K562 (cell line): ENCODE results near the gene PNISR. TPM values are rescaled to one million over a fixed set of nuclear protein-coding genes. Genes with fewer than 3 reads are reported as not detected.

Experiments used
- ATAC-seq: fragments of 200-7000 bp; cut with Tn5 transposase; 3 replicates; pipeline ENCODE4 v1.9.1; 2020; ENCODE audit warnings: moderate library complexity
- BruUV-seq: library from RNA; stranded (reverse); fragments of 400-500 nt; replicated peaks from 2 replicates; lab custom pipeline; 2021; lab: Mats Ljungman, UMichigan
- CTCF ChIA-PET: fragments of 300-600 bp; formaldehyde crosslinking; extraction: SDS; loops from one replicate; lab custom pipeline; 2021; ENCODE audit warnings: low intra/inter-chr PET ratio; lab: Yijun Ruan, JAX
- POLR2A ChIA-PET: fragments of 300-600, 350-650 bp; sonication (Branson Sonifier 250); formaldehyde crosslinking; extraction: SDS; loops from one replicate; lab custom pipeline; 2021; ENCODE audit warnings: antibody characterized with exemption, inconsistent platforms; lab: Yijun Ruan, JAX
- DNase-seq, 4 experiments: peaks; one replicate each; pipeline versions ENCODE4 v3.0.0 to v3.0.0-alpha.2; 2011 to 2018; ENCODE audit warnings: low spot score in 3 of 4, mixed read lengths in 3 of 4; ENCODE audit errors: extremely low read depth in 1 of 4
- FAIRE-seq: peaks from 2 replicates; lab custom pipeline; 2011; peaks lifted over from hg19 to GRCh38; lab: Jason Lieb, UNC
- H2AFZ ChIP-seq: 2 replicates; pipeline ENCODE4 v1.6.0; 2011; ENCODE audit warnings: low read depth, low read length, control low read depth, inconsistent platforms
- H3K27ac ChIP-seq: fragments of 200-600 bp; 3 replicates; pipeline ENCODE4 v1.8.0; 2011; ENCODE audit warnings: low read depth, mild to moderate bottlenecking, control low read depth, inconsistent platforms, low read length, moderate library complexity, mixed read lengths; ENCODE audit errors: extremely low read depth
- H3K27me3 ChIP-seq, 2 experiments: fragments of 300-600 bp in 1 of 2; 2 replicates in 1 of 2; 3 replicates in 1 of 2; pipeline versions ENCODE4 v1.6.0 to v1.8.0; 2011; ENCODE audit warnings: inconsistent platforms in 2 of 2, low read length in 2 of 2, mild to moderate bottlenecking in 1 of 2, mixed read lengths in 1 of 2, moderate library complexity in 1 of 2; ENCODE audit not compliant: control insufficient read depth in 2 of 2, insufficient read depth in 2 of 2
- H3K36me3 ChIP-seq: fragments of 300-600 bp; 3 replicates; pipeline ENCODE4 v1.8.0; 2011; ENCODE audit warnings: mild to moderate bottlenecking, low read length, inconsistent platforms; ENCODE audit not compliant: control insufficient read depth, insufficient read depth
- H3K4me1 ChIP-seq, 2 experiments: fragments of 200-600 bp in 1 of 2; replicated peaks in 1 of 2; 2 replicates in 1 of 2; 3 replicates in 1 of 2; pipeline versions ENCODE4 v1.5.1 to v1.8.0; 2011; ENCODE audit warnings: inconsistent platforms in 2 of 2, low read length in 2 of 2, mild to moderate bottlenecking in 1 of 2, mixed read lengths in 1 of 2, moderate library complexity in 1 of 2; ENCODE audit not compliant: control insufficient read depth in 2 of 2, insufficient read depth in 2 of 2
- H3K4me2 ChIP-seq: 2 replicates; pipeline ENCODE4 v1.6.1; 2011; ENCODE audit warnings: low read length, control low read depth, inconsistent platforms, mixed read lengths; ENCODE audit not compliant: insufficient read depth
- H3K4me3 ChIP-seq: fragments of 200-600 bp; sonication (generic), shearing (Covaris generic); 2 replicates; pipeline ENCODE4 v1.5.1; 2016; ENCODE audit warnings: control low read depth, inconsistent platforms
- H3K79me2 ChIP-seq: fragments of 200-600 bp; 3 replicates; pipeline ENCODE4 v1.8.0; 2011; ENCODE audit warnings: low read length, inconsistent platforms; ENCODE audit not compliant: control insufficient read depth, insufficient read depth
- H3K9ac ChIP-seq, 2 experiments: 2 replicates each; pipeline versions ENCODE4 v1.6.0 to v1.6.1; 2011; ENCODE audit warnings: low read depth in 2 of 2, low read length in 2 of 2, control low read depth in 1 of 2, inconsistent platforms in 1 of 2, mild to moderate bottlenecking in 1 of 2, mixed read lengths in 1 of 2; ENCODE audit not compliant: insufficient read depth in 1 of 2
- H3K9me1 ChIP-seq: one replicate; pipeline ENCODE4 v1.6.0; 2011; ENCODE audit warnings: inconsistent platforms, mild to moderate bottlenecking, low read length, moderate library complexity; ENCODE audit not compliant: control insufficient read depth, insufficient read depth
- H3K9me3 ChIP-seq: replicated peaks from 2 replicates; pipeline ENCODE4 v1.5.1; 2011; ENCODE audit warnings: low read depth, low read length, inconsistent platforms; ENCODE audit not compliant: control insufficient read depth, insufficient read depth
- H4K20me1 ChIP-seq: replicated peaks from 2 replicates; pipeline ENCODE4 v1.6.1; 2011; ENCODE audit warnings: low read length, inconsistent platforms, mixed read lengths; ENCODE audit not compliant: control insufficient read depth, insufficient read depth
- BHLHE40 ChIP-seq: IDR thresholded peaks from 2 replicates; pipeline ENCODE4 v1.6.1; 2011; ENCODE audit warnings: low read length, improper control_type of control experiment
- C11orf30 ChIP-seq: fragments of 450-650 bp; IDR thresholded peaks from 2 replicates; pipeline ENCODE4 v1.6.1; 2016; ENCODE audit warnings: low read depth, mild to moderate bottlenecking
- CHD4 ChIP-seq: fragments of 200-600 bp; sonication (generic); IDR thresholded peaks from 3 replicates; pipeline ENCODE4 v1.6.1; 2012; ENCODE audit warnings: low read depth, mild to moderate bottlenecking, mixed read lengths, low read length, inconsistent platforms; ENCODE audit not compliant: insufficient read depth, insufficient replicate concordance, poor library complexity, severe bottlenecking
- EP300 ChIP-seq: IDR thresholded peaks from 2 replicates; pipeline ENCODE4 v1.6.1; 2012; ENCODE audit warnings: low read length, improper control_type of control experiment
- KAT7 ChIP-seq: sonication (generic); formaldehyde crosslinking; IDR thresholded peaks from 2 replicates; pipeline ENCODE4 v1.8.0; 2022; ENCODE audit warnings: missing genetic modification reagents, mild to moderate bottlenecking, borderline replicate concordance
- NR2F6 ChIP-seq: fragments of 450-650 bp; formaldehyde crosslinking; IDR thresholded peaks from 2 replicates; pipeline ENCODE4 v1.4.0; 2020; ENCODE audit warnings: mild to moderate bottlenecking
- SRSF7 ChIP-seq: fragments of 200-400 bp; formaldehyde crosslinking; optimal IDR thresholded peaks from 2 replicates; pipeline ENCODE3; 2017; ENCODE audit warnings: mild to moderate bottlenecking, low read depth, low read length
- ZNF197 ChIP-seq: fragments of 200-800 bp; sonication (Bioruptor generic); IDR thresholded peaks from 2 replicates; pipeline ENCODE4 v1.6.1; 2016; ENCODE audit warnings: low read depth, missing genetic modification characterization, missing compliant biosample characterization
- ZNF57 ChIP-seq: fragments of 450-650 bp; formaldehyde crosslinking; IDR thresholded peaks from 2 replicates; pipeline ENCODE4 v1.4.0; 2020; ENCODE audit warnings: mild to moderate bottlenecking, moderate library complexity
- WGBS: fragments of 100-300 bp; shearing (Covaris generic); methylation state at CpG from one replicate; pipeline ENCODE4 v1.1.6; 2016; ENCODE audit warnings: low coverage, mixed read lengths; ENCODE audit not compliant: insufficient coverage; ENCODE audit errors: missing lambda C conversion rate; 5-methylcytosine and 5-hydroxymethylcytosine counted together
- in situ Hi-C: fragments of 300-500 bp; cut with MboI; formaldehyde crosslinking; loops from 4 replicates; pipeline ENCODE4 v1.15.0; 2018; ENCODE audit warnings: inconsistent platforms, mixed read lengths
- intact Hi-C: fragments of 100-400 bp; cut with micrococcal nuclease; formaldehyde crosslinking; loops from 2 replicates; pipeline ENCODE4 v1.14.2; 2022
- polyA plus RNA-seq, 8 experiments: library from polyadenylated mRNA; depleted of rRNA in 4 of 8; stranded (reverse) in 5 of 8; unstranded in 3 of 8; fragments of >200 nt; fragmentation: Nextera tagmentation in 2 of 8; fragmentation: Illumina TruSeq in 1 of 8; extraction: Ambion mirVana in 2 of 8; extraction: Trizol in 1 of 8; gene quantifications; 2 replicates each; pipeline versions ENCODE4 v1.2.1 to v1.2.3, GENCODE V29; 2011 to 2014; ENCODE audit warnings: inconsistent platforms in 1 of 8, missing spikeins in 1 of 8
- total RNA-seq, 7 experiments: library from RNA; depleted of rRNA in 6 of 7; stranded (reverse); fragments of >200 nt in 6 of 7; fragmentation: Illumina TruSeq in 2 of 7; extraction: Trizol in 2 of 7; gene quantifications; 2 replicates each; pipeline versions ENCODE4 v1.2.1 to v1.2.3, GENCODE V29; 2011 to 2021; ENCODE audit warnings: low replicate concordance in 1 of 7
- TF ChIP-seq, protein P1 (sequence below): fragments of 450-650 bp; IDR thresholded peaks from 2 replicates; pipeline ENCODE4 v1.6.1; 2016; ENCODE audit warnings: missing biosample characterization, missing genetic modification characterization

The PNISR gene
- total and polyA plus RNA-seq, 9 of the 15 experiments (the other 6 are each of a cell fraction or from before 2014, with no cell fraction given) = 97.4 to 206 (median 131) TPM

DNA sequence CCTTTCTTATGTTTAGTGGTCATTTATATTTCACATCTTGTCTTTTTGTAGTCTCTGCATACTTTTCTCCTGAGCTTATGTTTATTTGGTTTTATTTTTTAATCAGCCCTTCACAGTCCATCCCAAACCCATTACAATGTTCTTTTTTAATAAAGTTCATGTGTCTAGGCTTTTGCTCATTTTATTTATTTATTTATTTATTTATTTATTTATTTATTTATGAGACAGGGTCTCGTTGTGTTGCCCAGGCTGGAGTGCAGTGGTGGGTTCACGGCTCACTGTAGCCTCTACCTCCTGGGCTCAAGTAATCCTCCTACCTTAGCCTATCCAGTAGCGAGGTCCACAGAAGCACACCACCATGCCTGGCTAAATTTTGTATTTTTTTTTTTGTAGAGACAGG lies 34.2 kb downstream of the PNISR start:
- POLR2A ChIA-PET = no interaction called here
- H3K9me3 ChIP-seq = no peaks in the 10 kb centered on the region
- H3K4me3 ChIP-seq = no peak overlapping the region
- no peak for FAIRE-seq
- H3K79me2 ChIP-seq = peaks cover 15% of the 10 kb centered on the region; the same call in 2 of the 3 replicates
- H3K27ac ChIP-seq = no peak overlapping the region
- in situ Hi-C loops = no loop called here
- H3K4me1 ChIP-seq = peaks cover 3 to 4% of the 10 kb centered on the region in 2 experiments; a peak in 3 of 5 replicates
- no peak overlapping the region for H3K9ac ChIP-seq
- no peaks in the 10 kb centered on the region for H3K36me3 ChIP-seq
- 97% methylated on average over 3 of the region's 3 CpGs for WGBS
- no peak overlapping the region for H3K4me2 ChIP-seq
- TF ChIP-seq SRSF7 (no peak), KAT7 (no peak), C11orf30 (no peak), ZNF197 (CRISPR knock-in tag) (no peak)
- TF ChIP-seq, all 486 proteins: peak for 0
- Histone ChIP-seq H3K27me3 (no peaks in the 10 kb centered on the region), H4K20me1 (no peaks in the 10 kb centered on the region), H3K9me1 (no peaks in the 10 kb centered on the region), H2AFZ (no peak overlapping the region)
- BruUV-seq = no TSS peak
- CTCF ChIA-PET = no interaction called here
- no peak for ATAC-seq
- intact Hi-C loops = loop anchor here (5.0 kb wide), 1 partner anchor 59 kb away; no protein-coding TSS in a partner anchor
- DNase-seq = no peak

DNA sequence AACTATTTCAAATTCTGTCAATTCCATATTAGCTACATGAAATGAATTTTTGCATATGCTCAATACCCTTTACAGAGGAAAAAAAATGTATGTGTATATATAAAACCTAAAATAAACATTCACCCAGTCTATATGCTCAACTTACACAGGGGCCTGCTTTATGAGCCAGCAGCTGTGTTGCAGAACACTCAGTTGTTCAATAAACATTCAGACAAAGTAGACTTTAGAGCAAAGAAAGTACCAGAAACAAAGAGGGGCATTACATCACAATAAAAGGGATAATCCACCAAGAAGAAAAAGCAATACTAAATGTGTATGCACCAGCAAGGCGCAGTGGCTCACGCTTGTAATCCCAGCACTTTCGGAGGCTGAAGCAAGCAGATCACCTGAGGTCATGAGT lies 40.6 kb downstream of the PNISR start:
- Histone ChIP-seq H4K20me1 (no peaks in the 10 kb centered on the region), H3K27me3 (no peaks in the 10 kb centered on the region), H3K4me1 (no peaks in the 10 kb centered on the region), H3K4me3 (no peak overlapping the region), H3K27ac (no peak overlapping the region), H3K79me2 (peaks cover 10% of the 10 kb centered on the region; the same call in 2 of the 3 replicates), H3K9me3 (no peaks in the 10 kb centered on the region), H3K9ac (no peak overlapping the region), H3K9me1 (no peaks in the 10 kb centered on the region), H3K4me2 (no peak overlapping the region), H2AFZ (no peak overlapping the region), H3K36me3 (no peaks in the 10 kb centered on the region)
- DNase-seq (no peak), ATAC-seq (no peak), FAIRE-seq (no peak)
- ChIA-PET CTCF (no interaction called here), POLR2A (interaction anchor here (1.6 to 2.2 kb wide), 2 partner anchors 9 to 40 kb away, joined by 3 to 9 read pairs; partner anchors contain the start of genes COQ3 and PNISR)
- 86% methylated on average over 3 of the region's 3 CpGs for WGBS
- intact Hi-C loops = no loop called here
- in situ Hi-C loops = no loop called here
- BruUV-seq = no TSS peak
- TF ChIP-seq ZNF57 (no peak), NR2F6 (CRISPR knock-in tag) (no peak), CHD4 (no peak), EP300 (no peak), BHLHE40 (no peak)
- TF ChIP-seq, protein P1, sequence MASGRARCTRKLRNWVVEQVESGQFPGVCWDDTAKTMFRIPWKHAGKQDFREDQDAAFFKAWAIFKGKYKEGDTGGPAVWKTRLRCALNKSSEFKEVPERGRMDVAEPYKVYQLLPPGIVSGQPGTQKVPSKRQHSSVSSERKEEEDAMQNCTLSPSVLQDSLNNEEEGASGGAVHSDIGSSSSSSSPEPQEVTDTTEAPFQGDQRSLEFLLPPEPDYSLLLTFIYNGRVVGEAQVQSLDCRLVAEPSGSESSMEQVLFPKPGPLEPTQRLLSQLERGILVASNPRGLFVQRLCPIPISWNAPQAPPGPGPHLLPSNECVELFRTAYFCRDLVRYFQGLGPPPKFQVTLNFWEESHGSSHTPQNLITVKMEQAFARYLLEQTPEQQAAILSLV (tag) = no peak
